HG02870 (cell line): ENCODE data around the gene IQGAP2.
"Not testable (repeated sequence)": the region's sequence is repeated elsewhere in the genome, so short reads cannot be mapped to it uniquely, and the experiment has no call there.

ENCODE experiments used
- ATAC-seq: cut with Tn5 transposase; IDR thresholded peaks from one replicate; pipeline ENCODE4 v1.9.1; 2021; ENCODE audit warnings: mild to moderate bottlenecking, moderate library complexity; ENCODE audit not compliant: unreplicated experiment

Gene IQGAP2

DNA sequence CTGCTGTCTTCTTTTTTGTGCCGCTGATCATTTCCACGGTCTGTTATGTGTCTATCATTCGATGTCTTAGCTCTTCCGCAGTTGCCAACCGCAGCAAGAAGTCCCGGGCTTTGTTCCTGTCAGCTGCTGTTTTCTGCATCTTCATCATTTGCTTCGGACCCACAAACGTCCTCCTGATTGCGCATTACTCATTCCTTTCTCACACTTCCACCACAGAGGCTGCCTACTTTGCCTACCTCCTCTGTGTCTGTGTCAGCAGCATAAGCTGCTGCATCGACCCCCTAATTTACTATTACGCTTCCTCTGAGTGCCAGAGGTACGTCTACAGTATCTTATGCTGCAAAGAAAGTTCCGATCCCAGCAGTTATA, 329.9 kb downstream of the IQGAP2 start:
- no peak for ATAC-seq

GRCh38 chr5:76735762-76736545, 332.9 kb downstream of the IQGAP2 start:
- ATAC-seq = no peak

DNA sequence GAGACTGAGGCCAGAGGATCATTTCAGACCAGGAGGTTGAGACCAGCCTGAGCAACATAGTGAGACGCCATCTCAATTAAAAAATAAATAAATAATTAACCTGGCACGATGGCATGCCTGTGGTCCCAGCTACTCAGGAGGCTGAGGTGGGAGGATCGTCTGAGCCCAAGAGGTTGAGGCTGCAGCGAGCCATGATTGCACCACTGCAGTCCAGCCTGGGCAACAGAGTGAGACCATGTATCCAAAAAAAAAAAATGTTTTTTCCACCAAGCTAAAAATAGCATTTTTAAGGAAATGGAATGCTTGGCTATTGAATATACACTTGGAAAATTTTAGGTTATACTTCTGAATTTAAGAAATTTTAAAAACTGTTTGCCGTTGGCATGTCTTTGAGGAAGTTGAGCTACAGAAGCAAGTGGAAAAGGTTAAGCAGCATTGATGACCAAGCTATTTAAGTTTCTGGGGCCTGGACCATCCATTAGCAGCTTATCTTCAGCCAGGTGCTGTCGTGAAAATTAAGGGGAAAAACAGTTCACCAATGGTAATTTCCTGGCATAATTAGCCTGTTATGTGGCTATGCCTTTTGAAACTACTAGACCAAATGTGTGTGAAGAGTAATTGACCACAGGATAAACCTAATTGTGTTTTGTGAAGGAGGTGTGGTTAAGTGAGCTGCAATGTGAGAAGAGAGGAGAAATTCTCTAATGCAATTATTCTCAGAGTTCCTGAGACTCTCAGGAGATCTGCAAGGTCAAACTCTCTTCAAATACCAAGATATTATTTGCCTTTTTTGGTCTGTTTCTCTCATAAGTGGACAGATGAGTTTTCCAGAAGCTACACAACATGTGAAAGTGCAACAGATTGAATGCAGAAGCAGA, 333.8 kb downstream of the IQGAP2 start:
- ATAC-seq = no peak

DNA sequence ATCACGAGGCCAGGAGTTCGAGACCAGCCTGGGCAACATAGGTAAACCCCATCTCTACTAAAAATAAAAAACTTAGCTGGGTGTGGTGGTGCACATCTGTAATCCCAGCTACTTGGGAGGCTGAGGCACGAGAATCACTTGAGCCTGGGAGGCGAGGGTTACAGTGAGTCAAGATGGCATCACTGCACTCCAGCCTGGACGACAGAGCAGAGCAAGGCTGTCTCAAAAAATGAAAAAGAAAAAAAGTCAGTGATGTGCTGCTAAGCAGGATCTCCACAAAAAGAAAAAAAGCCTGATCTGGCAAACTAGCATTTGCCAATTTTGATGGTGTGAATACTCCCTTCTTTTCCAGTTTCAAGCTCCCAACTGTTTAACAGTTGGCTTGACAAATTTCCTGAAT, 334.8 kb downstream of the IQGAP2 start:
- no peak for ATAC-seq

- not testable (repeated sequence) for ATAC-seq
Observed at GRCh38 chr5:76741506-76741905, 338.4 kb downstream of the IQGAP2 start.

- ATAC-seq = no peak
Observed at GRCh38 chr5:76742583-76742982, 339.5 kb downstream of the IQGAP2 start.

GRCh38 chr5:76744632-76745031, 341.5 kb downstream of the IQGAP2 start:
- no peak for ATAC-seq

GRCh38 chr5:76745670-76746069, 342.6 kb downstream of the IQGAP2 start:
- ATAC-seq = no peak

GRCh38 chr5:76746677-76747076, 343.6 kb downstream of the IQGAP2 start:
- ATAC-seq = no peak

DNA sequence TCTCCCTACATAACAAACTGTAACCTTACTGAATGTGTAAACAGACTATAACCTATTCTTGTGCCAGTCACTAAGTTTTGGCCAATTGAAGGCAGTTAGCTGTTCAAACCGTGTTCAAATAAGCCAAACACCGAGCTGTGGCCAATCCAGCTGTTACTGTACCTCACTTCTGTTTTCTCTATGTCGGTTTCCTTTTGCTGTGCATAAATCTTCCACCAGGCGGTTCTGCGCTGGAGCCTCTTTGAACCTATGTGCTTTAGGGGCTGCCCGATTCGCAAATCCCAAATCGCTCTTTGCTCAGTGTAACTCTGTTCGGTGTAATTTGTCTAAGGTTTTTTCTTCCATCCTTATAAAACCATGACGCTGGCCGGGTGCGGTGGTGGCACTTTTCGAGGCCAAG, 344.6 kb downstream of the IQGAP2 start:
- no peak for ATAC-seq

- ATAC-seq = no peak
Observed at GRCh38 chr5:76751291-76751690, 348.2 kb downstream of the IQGAP2 start.

GRCh38 chr5:76754668-76755078, 351.6 kb downstream of the IQGAP2 start:
- ATAC-seq = no peak

DNA sequence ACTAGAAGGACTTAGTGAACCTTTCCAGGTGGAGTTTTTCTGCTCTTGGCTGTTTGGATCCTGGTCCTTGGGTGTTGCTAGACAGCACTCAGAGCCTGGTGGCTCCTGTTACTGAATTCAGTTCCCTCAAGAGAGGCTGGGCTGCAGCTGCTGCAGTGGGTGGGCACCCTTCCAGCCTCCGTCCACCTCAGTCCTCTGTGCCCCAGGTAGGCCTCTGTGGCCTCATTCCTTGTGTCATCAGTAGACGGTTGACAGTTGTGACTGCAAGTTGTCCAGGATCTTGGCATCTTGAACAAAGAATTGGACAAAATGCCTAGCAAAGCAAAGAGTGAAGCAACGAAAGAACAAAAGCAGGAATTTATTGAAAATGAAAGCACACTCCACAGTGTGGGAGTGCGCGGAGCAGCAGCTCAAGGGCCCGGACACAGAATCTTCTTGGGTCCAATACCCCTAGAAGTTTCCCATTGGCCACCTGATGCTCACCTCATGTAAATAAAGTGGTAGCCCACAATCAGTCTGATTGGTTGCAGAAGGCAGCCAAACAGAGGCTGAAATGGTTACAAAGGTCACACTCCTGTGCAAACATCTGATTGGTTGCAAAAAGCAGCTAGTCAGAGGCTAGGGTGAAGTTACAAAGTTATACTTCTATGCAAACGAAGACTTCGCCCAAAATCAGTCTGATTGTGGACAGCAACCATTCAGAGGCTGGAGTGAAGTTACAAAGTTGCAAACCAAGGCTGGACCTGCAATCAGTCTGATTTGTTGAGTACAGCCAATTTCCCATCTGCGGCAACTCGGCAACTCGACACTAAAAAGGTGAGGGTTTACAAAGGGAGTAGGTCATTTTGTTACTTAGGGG, 352.9 kb downstream of the IQGAP2 start:
- ATAC-seq = no peak

DNA sequence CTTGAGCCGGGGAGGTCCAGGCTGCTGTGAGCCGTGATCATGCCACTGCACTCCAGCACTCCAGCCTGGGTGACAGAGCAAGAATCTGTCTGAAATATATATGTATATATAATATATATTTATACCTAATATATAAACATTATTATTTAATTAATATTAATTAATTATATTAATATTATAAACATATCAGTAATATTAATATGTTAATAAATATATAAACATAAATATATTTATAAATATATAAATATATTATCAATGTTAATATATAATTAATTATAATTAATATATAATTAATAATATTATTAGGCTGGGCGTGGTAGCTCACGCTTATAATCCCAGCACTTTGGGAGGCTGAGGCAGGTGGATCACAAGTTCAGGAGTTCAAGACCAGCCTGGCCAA, 354.0 kb downstream of the IQGAP2 start:
- no peak for ATAC-seq
